HEK293 (cell line): ENCODE data around the gene MCEE.

Experiments used
- BCL11B ChIP-seq: fragments of 450-650 bp; formaldehyde crosslinking; IDR thresholded peaks from 2 replicates; pipeline ENCODE4 v1.5.1; 2016; ENCODE audit warnings: low read depth, missing biosample characterization, missing genetic modification characterization
- GFI1B ChIP-seq: fragments of 450-650 bp; formaldehyde crosslinking; IDR thresholded peaks from 2 replicates; pipeline ENCODE4 v1.5.1; 2016; ENCODE audit warnings: missing biosample characterization, missing genetic modification characterization
- GLI2 ChIP-seq: fragments of 450-650 bp; formaldehyde crosslinking; IDR thresholded peaks from 2 replicates; pipeline ENCODE4; 2017; ENCODE audit warnings: missing biosample characterization, missing genetic modification characterization, low read depth, borderline replicate concordance
- KLF8 ChIP-seq: fragments of 450-650 bp; formaldehyde crosslinking; IDR thresholded peaks from 2 replicates; pipeline ENCODE4 v1.5.1; 2016; ENCODE audit warnings: missing biosample characterization, missing genetic modification characterization
- KLF9 ChIP-seq: fragments of 450-650 bp; formaldehyde crosslinking; IDR thresholded peaks from 2 replicates; pipeline ENCODE4 v1.5.1; 2016; ENCODE audit warnings: missing biosample characterization, missing genetic modification characterization, low read depth
- PRDM10 ChIP-seq: fragments of 450-650 bp; formaldehyde crosslinking; IDR thresholded peaks from 2 replicates; pipeline ENCODE4 v1.5.1; 2016; ENCODE audit warnings: missing biosample characterization, missing genetic modification characterization
- SALL2 ChIP-seq: fragments of 450-650 bp; formaldehyde crosslinking; IDR thresholded peaks from 2 replicates; pipeline ENCODE4 v1.5.0; 2017; ENCODE audit warnings: missing biosample characterization, mild to moderate bottlenecking, missing genetic modification characterization, borderline replicate concordance
- ZBTB10 ChIP-seq: fragments of 450-650 bp; formaldehyde crosslinking; IDR thresholded peaks from 2 replicates; pipeline ENCODE4 v1.5.1; 2016; ENCODE audit warnings: missing biosample characterization, missing genetic modification characterization
- ZFHX2 ChIP-seq: fragments of 450-650 bp; formaldehyde crosslinking; conservative IDR thresholded peaks from 2 replicates; pipeline ENCODE4 v1.5.1; 2016; ENCODE audit warnings: missing biosample characterization, missing genetic modification characterization
- ZFP69B ChIP-seq: fragments of 450-650 bp; formaldehyde crosslinking; IDR thresholded peaks from 2 replicates; pipeline ENCODE4 v1.5.1; 2016; ENCODE audit warnings: missing biosample characterization, missing genetic modification characterization
- ZNF132 ChIP-seq: fragments of 450-650 bp; formaldehyde crosslinking; IDR thresholded peaks from 2 replicates; pipeline ENCODE4 v1.5.1; 2017; ENCODE audit warnings: missing biosample characterization, missing genetic modification characterization, borderline replicate concordance
- ZNF184 ChIP-seq: fragments of 450-650 bp; IDR thresholded peaks from 2 replicates; pipeline ENCODE4 v1.5.1; 2018; ENCODE audit warnings: missing biosample characterization, mild to moderate bottlenecking, missing genetic modification characterization
- ZNF2 ChIP-seq: fragments of 450-650 bp; formaldehyde crosslinking; IDR thresholded peaks from 2 replicates; pipeline ENCODE4 v1.5.1; 2016; ENCODE audit warnings: missing biosample characterization, missing genetic modification characterization
- ZNF24 ChIP-seq: fragments of 450-650 bp; formaldehyde crosslinking; IDR thresholded peaks from 2 replicates; pipeline ENCODE4 v1.5.1; 2016; ENCODE audit warnings: missing biosample characterization, missing genetic modification characterization
- ZNF266 ChIP-seq: fragments of 450-650 bp; formaldehyde crosslinking; IDR thresholded peaks from 2 replicates; pipeline ENCODE4 v1.5.1; 2016; ENCODE audit warnings: missing biosample characterization, missing genetic modification characterization, low read depth
- ZNF324 ChIP-seq: fragments of 450-650 bp; formaldehyde crosslinking; IDR thresholded peaks from 2 replicates; pipeline ENCODE4 v1.5.1; 2016; ENCODE audit warnings: missing biosample characterization, missing genetic modification characterization
- ZNF416 ChIP-seq: fragments of 450-650 bp; formaldehyde crosslinking; IDR thresholded peaks from 2 replicates; pipeline ENCODE4 v1.5.1; 2016; ENCODE audit warnings: missing biosample characterization, missing genetic modification characterization
- ZNF521 ChIP-seq: fragments of 450-650 bp; formaldehyde crosslinking; IDR thresholded peaks from 2 replicates; pipeline ENCODE4 v1.5.1; 2017; ENCODE audit warnings: missing biosample characterization, mild to moderate bottlenecking, missing genetic modification characterization
- ZNF544 ChIP-seq: fragments of 450-650 bp; formaldehyde crosslinking; IDR thresholded peaks from 2 replicates; pipeline ENCODE4 v1.5.0; 2017; ENCODE audit warnings: missing biosample characterization, missing genetic modification characterization
- ZNF561 ChIP-seq: fragments of 450-650 bp; IDR thresholded peaks from 2 replicates; pipeline ENCODE4 v1.5.1; 2018; ENCODE audit warnings: missing biosample characterization, missing genetic modification characterization, borderline replicate concordance
- ZNF623 ChIP-seq: fragments of 450-650 bp; formaldehyde crosslinking; IDR thresholded peaks from 2 replicates; pipeline ENCODE4 v1.5.1; 2016; ENCODE audit warnings: missing biosample characterization, missing genetic modification characterization
- ZNF747 ChIP-seq: fragments of 450-650 bp; formaldehyde crosslinking; IDR thresholded peaks from 2 replicates; pipeline ENCODE4 v1.5.1; 2016; ENCODE audit warnings: missing biosample characterization, missing genetic modification characterization
- ZNF76 ChIP-seq: fragments of 450-650 bp; formaldehyde crosslinking; IDR thresholded peaks from 2 replicates; pipeline ENCODE4; 2016; ENCODE audit warnings: low read depth, missing biosample characterization, missing genetic modification characterization, borderline replicate concordance
- ZNF776 ChIP-seq: fragments of 450-650 bp; formaldehyde crosslinking; IDR thresholded peaks from 2 replicates; pipeline ENCODE4 v1.5.0; 2017; ENCODE audit warnings: missing biosample characterization, missing genetic modification characterization, borderline replicate concordance
- ZNF830 ChIP-seq: fragments of 450-650 bp; IDR thresholded peaks from 2 replicates; pipeline ENCODE4 v1.5.0; 2018; ENCODE audit warnings: missing biosample characterization, missing genetic modification characterization, low read depth, mild to moderate bottlenecking, moderate library complexity
- ZSCAN23 ChIP-seq: fragments of 450-650 bp; formaldehyde crosslinking; IDR thresholded peaks from 2 replicates; pipeline ENCODE4 v1.5.1; 2016; ENCODE audit warnings: missing biosample characterization, missing genetic modification characterization
- ZSCAN30 ChIP-seq: fragments of 450-650 bp; IDR thresholded peaks from 2 replicates; pipeline ENCODE4 v1.5.1; 2018; ENCODE audit warnings: missing biosample characterization, mild to moderate bottlenecking, missing genetic modification characterization, moderate library complexity
- TF ChIP-seq, protein P1 (sequence below): fragments of 450-650 bp; formaldehyde crosslinking; IDR thresholded peaks from 2 replicates; pipeline ENCODE4 v1.5.1; 2017; ENCODE audit warnings: missing biosample characterization, missing genetic modification characterization
- TF ChIP-seq, protein P2 (sequence below): fragments of 450-650 bp; formaldehyde crosslinking; IDR thresholded peaks from 2 replicates; pipeline ENCODE4 v1.5.1; 2016; ENCODE audit warnings: missing biosample characterization, missing genetic modification characterization

The MCEE gene

GRCh38 chr2:71130152-71130904 is at the start of gene MCEE, which contains the start of gene MPHOSPH10 (continued):
- TF ChIP-seq ZNF747 (tag by site-specific recombination), result no peak
- no peak for TF ChIP-seq ZNF266 (tag by site-specific recombination)
- no peak; the same call in 1 of the 2 replicates for TF ChIP-seq ZBTB10 (tag by site-specific recombination)
- peak; percentile 74 for TF ChIP-seq ZNF76
- peak; percentile 69; the same call in 1 of the 2 replicates for TF ChIP-seq ZNF24 (tag by site-specific recombination)
- TF ChIP-seq ZNF2 (tag by site-specific recombination), result no peak; the same call in 1 of the 2 replicates
- no peak for TF ChIP-seq ZNF521 (tag by site-specific recombination)
- no peak for TF ChIP-seq SALL2 (tag by site-specific recombination)
- no peak for TF ChIP-seq ZNF623 (tag by site-specific recombination)
- TF ChIP-seq ZFP69B (tag by site-specific recombination), result peak; percentile 90
- TF ChIP-seq, protein P1, sequence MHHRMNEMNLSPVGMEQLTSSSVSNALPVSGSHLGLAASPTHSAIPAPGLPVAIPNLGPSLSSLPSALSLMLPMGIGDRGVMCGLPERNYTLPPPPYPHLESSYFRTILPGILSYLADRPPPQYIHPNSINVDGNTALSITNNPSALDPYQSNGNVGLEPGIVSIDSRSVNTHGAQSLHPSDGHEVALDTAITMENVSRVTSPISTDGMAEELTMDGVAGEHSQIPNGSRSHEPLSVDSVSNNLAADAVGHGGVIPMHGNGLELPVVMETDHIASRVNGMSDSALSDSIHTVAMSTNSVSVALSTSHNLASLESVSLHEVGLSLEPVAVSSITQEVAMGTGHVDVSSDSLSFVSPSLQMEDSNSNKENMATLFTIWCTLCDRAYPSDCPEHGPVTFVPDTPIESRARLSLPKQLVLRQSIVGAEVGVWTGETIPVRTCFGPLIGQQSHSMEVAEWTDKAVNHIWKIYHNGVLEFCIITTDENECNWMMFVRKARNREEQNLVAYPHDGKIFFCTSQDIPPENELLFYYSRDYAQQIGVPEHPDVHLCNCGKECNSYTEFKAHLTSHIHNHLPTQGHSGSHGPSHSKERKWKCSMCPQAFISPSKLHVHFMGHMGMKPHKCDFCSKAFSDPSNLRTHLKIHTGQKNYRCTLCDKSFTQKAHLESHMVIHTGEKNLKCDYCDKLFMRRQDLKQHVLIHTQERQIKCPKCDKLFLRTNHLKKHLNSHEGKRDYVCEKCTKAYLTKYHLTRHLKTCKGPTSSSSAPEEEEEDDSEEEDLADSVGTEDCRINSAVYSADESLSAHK (tag by site-specific recombination), result no peak
- TF ChIP-seq KLF9 (tag by site-specific recombination), result peak; percentile 92
- peak; percentile 89 for TF ChIP-seq ZSCAN30
- peak; percentile 99 for TF ChIP-seq PRDM10 (tag by site-specific recombination)
- TF ChIP-seq ZNF132 (tag by site-specific recombination), result no peak
- no peak for TF ChIP-seq ZFHX2 (tag by site-specific recombination)
- TF ChIP-seq BCL11B (tag by site-specific recombination), result no peak
- TF ChIP-seq ZNF324 (tag by site-specific recombination), result peak; percentile 66; the same call in 1 of the 2 replicates
- TF ChIP-seq GLI2 (tag by site-specific recombination), result no peak
- TF ChIP-seq ZNF544, result no peak
- no peak for TF ChIP-seq ZNF776 (tag by site-specific recombination)
- no peak for TF ChIP-seq ZNF184
- no peak for TF ChIP-seq GFI1B (tag by site-specific recombination)
- TF ChIP-seq ZNF830 (tag by site-specific recombination), result no peak
- TF ChIP-seq, protein P2, sequence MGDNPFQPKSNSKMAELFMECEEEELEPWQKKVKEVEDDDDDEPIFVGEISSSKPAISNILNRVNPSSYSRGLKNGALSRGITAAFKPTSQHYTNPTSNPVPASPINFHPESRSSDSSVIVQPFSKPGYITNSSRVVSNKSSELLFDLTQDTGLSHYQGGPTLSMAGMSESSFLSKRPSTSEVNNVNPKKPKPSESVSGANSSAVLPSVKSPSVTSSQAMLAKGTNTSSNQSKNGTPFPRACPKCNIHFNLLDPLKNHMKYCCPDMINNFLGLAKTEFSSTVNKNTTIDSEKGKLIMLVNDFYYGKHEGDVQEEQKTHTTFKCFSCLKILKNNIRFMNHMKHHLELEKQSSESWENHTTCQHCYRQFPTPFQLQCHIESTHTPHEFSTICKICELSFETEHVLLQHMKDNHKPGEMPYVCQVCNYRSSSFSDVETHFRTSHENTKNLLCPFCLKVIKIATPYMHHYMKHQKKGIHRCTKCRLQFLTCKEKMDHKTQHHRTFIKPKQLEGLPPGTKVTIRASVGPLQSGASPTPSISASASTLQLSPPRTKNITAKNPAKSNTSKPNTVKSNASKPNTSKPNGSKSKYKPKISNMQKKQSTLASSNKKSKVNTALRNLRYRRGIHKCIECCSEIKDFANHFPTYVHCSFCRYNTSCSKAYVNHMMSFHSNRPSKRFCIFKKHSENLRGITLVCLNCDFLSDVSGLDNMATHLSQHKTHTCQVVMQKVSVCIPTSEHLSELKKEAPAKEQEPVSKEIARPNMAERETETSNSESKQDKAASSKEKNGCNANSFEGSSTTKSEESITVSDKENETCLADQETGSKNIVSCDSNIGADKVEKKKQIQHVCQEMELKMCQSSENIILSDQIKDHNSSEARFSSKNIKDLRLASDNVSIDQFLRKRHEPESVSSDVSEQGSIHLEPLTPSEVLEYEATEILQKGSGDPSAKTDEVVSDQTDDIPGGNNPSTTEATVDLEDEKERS, result peak; percentile 55; the same call in 1 of the 2 replicates
- peak; percentile 73 for TF ChIP-seq ZNF561 (tag by site-specific recombination)
- peak; percentile 90 for TF ChIP-seq KLF8
- no peak for TF ChIP-seq ZSCAN23
- TF ChIP-seq ZNF416, result no peak
